Measurements from ENCODE around the gene MZF1. TPM values are rescaled to one million over a fixed set of nuclear protein-coding genes. Genes with fewer than 3 reads are reported as not detected.

The MZF1 gene
- total RNA-seq, 1 experiment from 2014 or later: 33.0 TPM

DNA sequence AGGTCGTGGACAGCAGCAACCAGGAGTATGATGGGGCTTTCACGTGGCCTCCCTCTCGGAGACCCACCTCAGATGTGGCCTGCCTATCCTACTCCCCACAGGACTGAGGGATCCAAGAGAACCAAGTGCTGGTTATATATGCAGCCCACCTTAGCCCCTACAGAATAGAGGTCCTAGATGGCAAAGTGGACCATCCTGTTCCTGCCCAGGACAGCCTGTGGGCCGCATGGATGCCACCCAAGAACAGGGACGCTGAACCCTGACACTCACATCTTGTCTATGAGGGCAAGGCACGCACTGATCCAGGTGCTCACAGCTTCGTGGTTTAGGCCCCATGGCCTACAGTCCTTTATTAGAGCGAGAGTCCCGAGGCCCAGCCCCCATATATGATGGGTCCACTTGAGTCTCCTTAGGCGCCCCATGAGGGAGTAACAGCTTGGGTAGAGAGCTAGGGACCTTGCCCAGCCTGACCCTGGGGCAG, 59.9 kb downstream of the MZF1 start:
- Histone ChIP-seq H3K36me3 (ENCODE audit: control insufficient read depth in 1 of 2, insufficient read depth in 2 of 2, low read length in 2 of 2) (peaks cover 2 to 17% of the 10 kb centered on the region in 2 experiments; a peak in 2 of 4 replicates), H3K9me2 (ENCODE audit: insufficient read depth) (no peaks in the 10 kb centered on the region), H3K27me3 (ENCODE audit: insufficient read depth, low read length) (no peaks in the 10 kb centered on the region), H3K9ac (ENCODE audit: low read length) (peak overlapping the region; percentile 95), H4K20me1 (ENCODE audit: insufficient read depth) (no peaks in the 10 kb centered on the region), H3K27ac (ENCODE audit: low read depth, low read length) (peak overlapping the region; percentile 80), H3K9me3 (ENCODE audit: control insufficient read depth in 1 of 2, insufficient read depth in 1 of 2, low read depth in 1 of 2, low read length in 2 of 2) (no peaks in the 10 kb centered on the region), H3K79me2 (ENCODE audit: insufficient read depth, low read length) (peaks cover 44% of the 10 kb centered on the region), H3K4me3 (replicated peaks in 1 of 2; ENCODE audit: low read depth in 1 of 2, low read length in 2 of 2) (peak overlapping the region; percentile 37 to 91; a peak in 3 of 4 replicates), H2AFZ (ENCODE audit: low read depth, low read length, poor library complexity, severe bottlenecking) (no peak overlapping the region), H3K4me2 (ENCODE audit: low read length) (peak overlapping the region; percentile 98), H3K4me1 (ENCODE audit: control insufficient read depth in 1 of 2, insufficient read depth in 2 of 2, low read length in 2 of 2) (peaks cover 10 to 25% of the 10 kb centered on the region in 2 experiments)
- CTCF ChIA-PET: interaction anchor here (1.0 to 1.6 kb wide), 8 partner anchors 10 to 151 kb away, joined by 3 to 11 read pairs (median 6); partner anchors contain the start of genes TRIM28 and ZNF497
- TF ChIP-seq POLR2A (IDR thresholded peaks at IDR 0.05; ENCODE audit: borderline replicate concordance, extremely low read depth, insufficient read depth, insufficient read length): no peak
- no peak for TF ChIP-seq CEBPB (IDR thresholded peaks at IDR 0.05; ENCODE audit: low read depth)
- DNase-seq (ENCODE audit: low read depth, low spot score) (no peak), ATAC-seq (peak; percentile 1)
- intact Hi-C loops (cut with micrococcal nuclease): no loop called here
- POLR2A ChIA-PET: interaction anchor here (0.8 to 2.1 kb wide), 11 partner anchors 14 to 187 kb away, joined by 3 to 12 read pairs (median 6); partner anchors contain the start of genes CHMP2A, TRIM28, ZNF446 and ZNF497
- RAD21 ChIA-PET (ENCODE audit: low non-redundant PET in 1 of 2, low total read pairs in 2 of 2, uncharacterized antibody in 2 of 2, unreplicated experiment in 2 of 2): interaction anchor here in 1 of 2 experiments (0.5 to 1.0 kb wide), 3 partner anchors 42 to 295 kb away, joined by 3 to 10 read pairs (median 4); partner anchors contain the start of gene CHMP2A
- BruUV-seq (replicated peaks): no TSS peak

Small RNA genes lying within 50 kb of the gene (microRNA-seq; reads per million reads assigned to microRNA genes)
- 2.0 reads per million for gene MIR6807 (ENCODE audit: borderline number of aligned reads)

Other genes with a start within 250 kb of the MZF1 start
- 4.6 TPM for gene ZSCAN22, start 246.3 kb downstream of the MZF1 start, total RNA-seq (2021; ENCODE audit: unreplicated experiment)
- gene A1BG, start 219.8 kb downstream of the MZF1 start, total RNA-seq (2021; ENCODE audit: unreplicated experiment): 1.2 TPM
- 5.1 TPM for gene ZNF497, start 210.6 kb downstream of the MZF1 start, total RNA-seq (2021; ENCODE audit: unreplicated experiment)
- gene ZNF837, start 192.3 kb downstream of the MZF1 start, total RNA-seq (2021; ENCODE audit: unreplicated experiment): 3.2 TPM
- 1,982 TPM for gene RPS5, start 186.1 kb downstream of the MZF1 start, total RNA-seq (2021; ENCODE audit: unreplicated experiment)
- gene RNF225, start 177.7 kb downstream of the MZF1 start, total RNA-seq (2021; ENCODE audit: unreplicated experiment): 1.2 TPM
- gene ZNF584, start 164.7 kb downstream of the MZF1 start, total RNA-seq (2021; ENCODE audit: unreplicated experiment): 25.8 TPM
- gene ZNF132, start 133.2 kb downstream of the MZF1 start, total RNA-seq (2021; ENCODE audit: unreplicated experiment): not detected
- 9.4 TPM for gene ZNF324B, start 121.7 kb downstream of the MZF1 start, total RNA-seq (2021; ENCODE audit: unreplicated experiment)
- 11.3 TPM for gene ZNF324, start 106.3 kb downstream of the MZF1 start, total RNA-seq (2021; ENCODE audit: unreplicated experiment)
- gene ZNF446, start 97.0 kb downstream of the MZF1 start, total RNA-seq (2021; ENCODE audit: unreplicated experiment): 6.5 TPM
- 27.1 TPM for gene SLC27A5, start 61.3 kb downstream of the MZF1 start, total RNA-seq (2021; ENCODE audit: unreplicated experiment)
- 12.0 TPM for gene ZBTB45, start 53.5 kb downstream of the MZF1 start, total RNA-seq (2021; ENCODE audit: unreplicated experiment)
- 908 TPM for gene TRIM28, start 29.3 kb downstream of the MZF1 start, total RNA-seq (2021; ENCODE audit: unreplicated experiment)
- gene CHMP2A, start 18.2 kb downstream of the MZF1 start, total RNA-seq (2021; ENCODE audit: unreplicated experiment): 125 TPM
- gene UBE2M, start 14.7 kb downstream of the MZF1 start, total RNA-seq (2021; ENCODE audit: unreplicated experiment): 120 TPM

Data from HCT116 (cell line).